ENCODE data around the gene NCS1. TPM values are rescaled to one million over a fixed set of nuclear protein-coding genes. Genes with fewer than 3 reads are reported as not detected.

NCS1 gene
- total RNA-seq, 1 experiment from 2014 or later: 58.6 TPM

DNA sequence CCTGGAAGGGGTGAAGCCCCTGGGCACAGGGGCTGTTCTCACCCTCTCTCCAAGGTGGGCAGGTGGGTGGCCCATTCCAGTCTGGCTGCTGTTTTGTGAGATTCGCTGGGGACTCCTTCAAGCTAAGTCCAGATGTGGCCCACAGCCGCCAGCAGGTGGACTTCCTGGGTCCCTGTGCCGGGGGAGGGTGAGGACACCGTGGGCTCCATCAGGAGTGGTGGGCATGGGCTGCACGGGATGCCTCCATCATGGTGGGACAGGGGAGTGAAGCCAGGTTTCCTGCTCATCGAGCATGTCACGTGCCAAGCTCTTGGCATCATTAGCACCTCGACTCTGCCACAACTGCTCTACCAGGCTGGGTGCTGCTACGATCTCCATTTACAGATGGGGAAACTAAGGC, 1.8 kb downstream of the NCS1 start:
- TF ChIP-seq EZH2 (IDR thresholded peaks at IDR 0.05; ENCODE audit: borderline replicate concordance, low read depth, low read length, poor library complexity, severe bottlenecking): no peak
- TF ChIP-seq, protein P1, sequence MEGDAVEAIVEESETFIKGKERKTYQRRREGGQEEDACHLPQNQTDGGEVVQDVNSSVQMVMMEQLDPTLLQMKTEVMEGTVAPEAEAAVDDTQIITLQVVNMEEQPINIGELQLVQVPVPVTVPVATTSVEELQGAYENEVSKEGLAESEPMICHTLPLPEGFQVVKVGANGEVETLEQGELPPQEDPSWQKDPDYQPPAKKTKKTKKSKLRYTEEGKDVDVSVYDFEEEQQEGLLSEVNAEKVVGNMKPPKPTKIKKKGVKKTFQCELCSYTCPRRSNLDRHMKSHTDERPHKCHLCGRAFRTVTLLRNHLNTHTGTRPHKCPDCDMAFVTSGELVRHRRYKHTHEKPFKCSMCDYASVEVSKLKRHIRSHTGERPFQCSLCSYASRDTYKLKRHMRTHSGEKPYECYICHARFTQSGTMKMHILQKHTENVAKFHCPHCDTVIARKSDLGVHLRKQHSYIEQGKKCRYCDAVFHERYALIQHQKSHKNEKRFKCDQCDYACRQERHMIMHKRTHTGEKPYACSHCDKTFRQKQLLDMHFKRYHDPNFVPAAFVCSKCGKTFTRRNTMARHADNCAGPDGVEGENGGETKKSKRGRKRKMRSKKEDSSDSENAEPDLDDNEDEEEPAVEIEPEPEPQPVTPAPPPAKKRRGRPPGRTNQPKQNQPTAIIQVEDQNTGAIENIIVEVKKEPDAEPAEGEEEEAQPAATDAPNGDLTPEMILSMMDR (conservative IDR thresholded peaks at IDR 0.05; ENCODE audit: low read depth, low read length): no peak
- no TSS peak for BruUV-seq (replicated peaks)
- no peaks in the 10 kb centered on the region for H3K9me3 ChIP-seq (ENCODE audit: low read depth, low read length, poor library complexity, severe bottlenecking)
- no peaks in the 10 kb centered on the region for H3K27me3 ChIP-seq (replicated peaks; ENCODE audit: insufficient read depth, low read depth, low read length, poor library complexity)
- intact Hi-C loops (cut with micrococcal nuclease; ENCODE audit: unreplicated experiment): no loop called here
- CTCF ChIA-PET: interaction anchor here (0.5 kb wide), 1 partner anchor 58 kb away, joined by 3 read pairs; no protein-coding TSS in a partner anchor
- DNase-seq (ENCODE audit: low spot score): no peak
- no peak overlapping the region for H3K27ac ChIP-seq (ENCODE audit: low read depth, low read length, poor library complexity, severe bottlenecking)
- H3K4me1 ChIP-seq (ENCODE audit: insufficient read depth, low read length, poor library complexity, severe bottlenecking): peaks cover 12% of the 10 kb centered on the region
- POLR2A ChIA-PET (ENCODE audit: low non-redundant PET): interaction anchor here (0.6 kb wide), 1 partner anchor 20 kb away, joined by 4 read pairs; no protein-coding TSS in a partner anchor
- peak overlapping the region; percentile 79 for H3K4me3 ChIP-seq (ENCODE audit: low read depth, low read length, poor library complexity, severe bottlenecking)
- no peaks in the 10 kb centered on the region for H3K36me3 ChIP-seq (ENCODE audit: insufficient read depth, low read length, poor library complexity, severe bottlenecking)

DNA sequence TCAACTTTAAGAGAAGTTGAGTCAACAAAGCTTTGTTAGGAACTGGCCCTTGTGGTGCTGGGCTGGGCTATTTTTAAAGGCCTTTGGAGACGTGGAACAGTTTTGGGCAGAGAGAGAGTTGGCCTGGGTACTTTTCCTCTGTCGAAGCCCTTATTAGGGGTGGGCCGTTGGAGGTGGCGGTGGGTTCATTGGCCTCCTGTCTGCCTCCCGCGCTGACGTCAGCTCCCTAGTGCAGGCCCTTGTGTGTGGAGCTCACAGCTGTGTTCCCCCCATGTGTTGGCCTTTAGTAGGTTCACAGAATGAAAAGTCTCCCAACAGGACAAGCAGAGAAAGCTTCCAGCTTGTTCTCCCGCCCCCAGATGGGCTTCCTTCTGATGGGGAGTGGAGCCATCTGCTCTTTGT, 2.7 kb downstream of the NCS1 start:
- Histone ChIP-seq H3K27ac (ENCODE audit: low read depth, low read length, poor library complexity, severe bottlenecking) (no peak overlapping the region), H3K27me3 (replicated peaks; ENCODE audit: insufficient read depth, low read depth, low read length, poor library complexity) (no peaks in the 10 kb centered on the region), H3K36me3 (ENCODE audit: insufficient read depth, low read length, poor library complexity, severe bottlenecking) (no peaks in the 10 kb centered on the region), H3K4me1 (ENCODE audit: insufficient read depth, low read length, poor library complexity, severe bottlenecking) (peaks cover 12% of the 10 kb centered on the region), H3K9me3 (ENCODE audit: low read depth, low read length, poor library complexity, severe bottlenecking) (no peaks in the 10 kb centered on the region), H3K4me3 (ENCODE audit: low read depth, low read length, poor library complexity, severe bottlenecking) (no peak overlapping the region)
- ChIA-PET POLR2A (ENCODE audit: low non-redundant PET) (interaction anchor here (0.6 kb wide), 1 partner anchor 61 kb away, joined by 4 read pairs; no protein-coding TSS in a partner anchor), CTCF (interaction anchor here (0.6 kb wide), 1 partner anchor 30 kb away, joined by 5 read pairs; no protein-coding TSS in a partner anchor)
- TF ChIP-seq, protein P1 (conservative IDR thresholded peaks at IDR 0.05; ENCODE audit: low read depth, low read length): no peak
- TF ChIP-seq EZH2 (IDR thresholded peaks at IDR 0.05; ENCODE audit: borderline replicate concordance, low read depth, low read length, poor library complexity, severe bottlenecking): no peak
- TSS peak; percentile 26 for BruUV-seq (replicated peaks)
- DNase-seq (ENCODE audit: low spot score): no peak
- intact Hi-C loops (cut with micrococcal nuclease; ENCODE audit: unreplicated experiment): no loop called here

DNA sequence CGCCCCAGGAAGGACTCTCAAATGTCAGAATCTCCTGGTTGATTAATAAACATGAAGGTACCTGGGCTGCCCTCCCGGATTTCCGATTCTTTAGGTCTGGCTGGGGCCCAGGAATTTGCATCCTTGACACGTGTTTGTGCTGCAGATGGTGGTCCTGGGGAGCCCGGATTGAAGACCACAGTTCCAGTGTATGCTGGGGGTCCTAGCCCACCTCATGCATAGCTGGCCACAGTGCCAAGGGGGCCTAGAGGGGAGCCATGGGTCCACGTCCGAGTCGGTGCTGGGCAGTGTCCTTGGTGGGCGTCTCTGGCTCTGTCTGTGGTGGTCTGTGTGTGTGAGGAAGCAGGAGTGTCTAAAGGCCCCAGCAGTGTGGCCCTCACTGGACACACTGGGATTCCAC, 3.2 kb downstream of the NCS1 start:
- no TSS peak for BruUV-seq (replicated peaks)
- Histone ChIP-seq H3K9me3 (ENCODE audit: low read depth, low read length, poor library complexity, severe bottlenecking) (no peaks in the 10 kb centered on the region), H3K27me3 (replicated peaks; ENCODE audit: insufficient read depth, low read depth, low read length, poor library complexity) (no peaks in the 10 kb centered on the region), H3K4me1 (ENCODE audit: insufficient read depth, low read length, poor library complexity, severe bottlenecking) (peaks cover 12% of the 10 kb centered on the region), H3K4me3 (ENCODE audit: low read depth, low read length, poor library complexity, severe bottlenecking) (no peak overlapping the region), H3K36me3 (ENCODE audit: insufficient read depth, low read length, poor library complexity, severe bottlenecking) (no peaks in the 10 kb centered on the region), H3K27ac (ENCODE audit: low read depth, low read length, poor library complexity, severe bottlenecking) (no peak overlapping the region)
- ChIA-PET POLR2A (ENCODE audit: low non-redundant PET) (no interaction called here), CTCF (no interaction called here)
- DNase-seq (ENCODE audit: low spot score): no peak
- intact Hi-C loops (cut with micrococcal nuclease; ENCODE audit: unreplicated experiment): no loop called here
- TF ChIP-seq, protein P1 (conservative IDR thresholded peaks at IDR 0.05; ENCODE audit: low read depth, low read length): no peak
- no peak for TF ChIP-seq EZH2 (IDR thresholded peaks at IDR 0.05; ENCODE audit: borderline replicate concordance, low read depth, low read length, poor library complexity, severe bottlenecking)
